Measurements from ENCODE around the gene AFF3.
"Not testable (repeated sequence)": the region's sequence is repeated elsewhere in the genome, so short reads cannot be mapped to it uniquely, and the experiment has no call there.

Gene AFF3

DNA sequence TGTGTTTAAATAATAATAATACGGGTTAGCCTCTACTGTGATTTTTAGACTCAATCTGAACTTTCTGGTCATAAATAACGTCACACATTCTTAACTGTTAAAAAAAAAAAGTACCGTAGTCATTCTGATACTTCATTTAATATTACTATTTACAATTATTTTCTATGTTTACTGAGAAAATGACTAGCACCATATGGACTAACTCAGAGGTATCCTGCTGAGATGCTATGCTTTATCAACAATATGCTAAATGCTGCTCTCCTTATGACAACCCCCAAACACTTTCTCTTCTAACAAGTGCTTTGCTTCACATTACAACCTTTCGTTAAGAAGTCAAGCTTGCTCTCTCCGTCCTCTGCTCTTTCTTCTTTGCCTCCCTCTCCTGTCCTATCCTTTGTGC is 182.1 kb downstream of the AFF3 start:
- no peak for DNase-seq (ENCODE audit: low read depth)

DNA sequence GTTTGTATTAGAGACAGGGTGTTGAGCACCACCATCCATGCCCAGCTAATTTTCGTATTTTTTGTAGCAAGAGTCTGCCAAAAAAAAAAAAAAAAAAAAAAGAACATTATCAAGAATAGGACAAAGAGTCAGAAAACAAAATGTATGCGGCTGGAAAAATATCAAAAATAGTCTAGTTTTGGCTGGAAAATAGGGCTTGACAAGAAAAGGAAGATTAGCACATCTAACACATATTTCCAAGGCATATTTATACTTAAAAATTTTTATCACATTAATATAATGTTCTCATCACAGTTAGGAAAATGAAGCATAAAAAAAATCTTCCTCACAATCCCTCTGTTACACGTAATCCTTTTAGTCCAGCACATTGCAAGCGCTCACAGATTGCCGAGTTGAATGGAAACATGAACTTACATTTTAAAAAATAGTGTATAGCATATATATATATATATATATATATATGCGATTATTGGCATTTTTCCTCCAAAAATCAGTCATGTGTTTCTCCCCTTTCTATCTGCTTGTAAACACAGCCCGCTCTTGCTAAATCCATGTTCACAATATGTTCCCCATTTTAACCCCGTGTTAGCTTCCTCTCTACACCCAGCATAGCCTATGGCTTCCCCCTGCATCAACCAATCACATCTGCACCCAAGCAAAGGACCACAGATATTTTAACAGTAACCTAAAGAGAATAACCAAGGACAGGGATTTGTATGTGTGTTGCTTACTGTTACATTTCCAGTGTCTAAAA is 183.0 kb downstream of the AFF3 start:
- no peak for DNase-seq (ENCODE audit: low read depth)

DNA sequence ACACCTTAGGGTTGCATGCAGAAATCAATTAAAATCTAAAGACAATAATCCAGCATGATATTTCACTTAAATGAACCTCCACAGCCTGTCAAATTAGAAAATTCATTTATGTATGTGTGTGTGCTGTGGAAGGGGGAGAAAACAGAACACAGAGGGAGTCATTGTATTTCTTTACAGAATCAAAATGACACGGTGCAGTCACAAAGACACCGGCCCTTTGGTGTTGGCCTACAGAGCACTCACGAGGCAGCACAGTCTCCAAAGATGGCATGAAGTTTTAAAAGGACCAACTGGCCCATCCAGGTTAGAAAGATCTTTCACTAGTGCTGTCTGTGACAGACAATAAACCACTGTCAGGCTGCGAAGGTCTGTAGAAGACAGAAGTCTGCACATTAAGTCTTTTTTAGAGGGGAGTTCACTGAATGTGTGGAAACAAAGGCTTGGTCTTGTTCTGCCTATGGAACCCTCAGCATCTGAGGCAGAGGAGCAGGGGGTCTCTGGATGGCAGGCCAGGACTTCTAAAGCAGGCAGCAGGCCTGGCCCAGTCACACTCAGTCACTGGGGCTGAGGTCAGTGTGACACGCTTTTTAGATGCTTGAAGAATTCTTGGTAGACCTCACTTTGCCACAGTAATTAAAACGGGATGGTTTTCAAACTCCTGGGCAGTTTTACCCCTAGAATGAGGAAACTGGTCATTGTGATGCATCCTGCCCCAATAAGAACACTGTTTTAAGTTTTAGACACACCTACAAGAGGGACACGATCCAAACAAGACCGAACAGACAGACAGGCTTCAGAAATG is 184.9 kb downstream of the AFF3 start:
- peak; percentile 60 for DNase-seq (ENCODE audit: low read depth)

DNA sequence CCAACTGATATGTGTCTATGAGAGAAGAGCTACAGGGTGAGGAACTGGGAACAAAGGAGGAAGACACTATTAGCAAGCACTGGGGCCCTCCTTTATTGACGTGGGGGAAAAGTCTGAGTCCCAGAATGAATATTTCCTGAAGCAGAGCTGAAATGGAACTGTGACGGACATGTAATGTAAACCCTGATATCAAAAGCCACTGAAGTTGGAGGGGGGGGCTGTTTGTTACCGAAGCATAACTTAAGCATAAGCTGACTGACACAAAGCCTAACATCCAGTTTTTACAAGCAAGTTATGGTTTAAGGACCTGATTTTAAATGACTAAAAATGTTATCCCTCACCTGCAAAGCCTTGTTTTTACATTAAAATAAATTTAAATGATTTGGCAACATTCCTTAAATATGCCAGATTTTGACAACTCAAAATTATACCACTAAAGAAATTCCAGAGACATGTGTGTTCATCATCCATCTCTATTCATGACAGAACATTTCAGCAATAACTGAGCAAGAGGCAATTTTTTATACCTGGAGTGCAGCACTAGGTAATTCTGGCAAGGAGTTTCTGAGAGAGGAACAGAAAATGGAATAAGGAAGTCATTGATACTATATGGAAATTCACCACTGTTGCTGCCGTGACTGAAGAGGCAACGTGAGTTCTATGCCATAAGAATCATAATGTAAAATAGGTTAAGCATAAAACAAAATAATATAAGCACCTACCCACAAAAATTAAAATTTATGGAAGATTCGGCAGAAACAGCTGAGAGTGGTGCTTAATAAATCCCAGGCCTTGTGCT is 186.0 kb downstream of the AFF3 start:
- no peak for DNase-seq (ENCODE audit: low read depth)

DNA sequence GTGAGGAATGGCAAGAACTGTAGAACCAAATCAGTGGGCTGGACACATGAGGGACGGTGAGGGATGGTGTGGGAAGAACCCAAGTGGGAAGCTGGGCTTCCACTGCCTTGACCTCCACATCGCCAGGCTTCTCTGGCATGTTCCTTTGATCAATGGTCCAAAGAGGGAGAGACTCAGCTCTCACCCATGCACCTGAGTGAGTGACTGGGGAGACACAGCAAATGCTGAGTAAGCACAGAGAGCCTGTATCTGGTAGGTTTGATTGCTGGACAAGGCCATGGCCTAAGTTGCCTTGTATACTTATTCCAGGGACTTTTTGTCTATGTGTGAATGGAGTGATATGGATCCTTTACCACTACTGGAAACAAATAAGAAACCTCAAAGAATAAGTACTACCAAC is 188.6 kb downstream of the AFF3 start:
- DNase-seq (ENCODE audit: low read depth): no peak

DNA sequence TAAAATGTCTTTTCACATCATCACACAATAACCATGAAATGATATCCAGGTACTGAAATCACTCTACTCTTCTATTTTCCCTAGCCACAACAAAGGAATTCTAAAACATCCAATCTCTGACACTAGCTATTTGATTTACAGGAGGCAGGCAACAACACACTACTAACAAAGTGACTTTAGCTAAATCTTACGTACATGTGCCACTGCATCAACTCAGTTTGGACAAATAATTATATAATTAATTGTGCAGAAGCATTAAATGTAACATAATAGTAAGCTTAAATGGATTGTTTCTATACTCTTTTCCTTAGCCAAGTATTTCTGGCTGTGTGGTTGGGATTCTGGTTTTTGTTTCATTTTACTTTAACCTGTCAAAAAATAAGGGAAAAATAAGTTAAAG is 192.4 kb downstream of the AFF3 start:
- DNase-seq (ENCODE audit: low read depth): no peak

DNA sequence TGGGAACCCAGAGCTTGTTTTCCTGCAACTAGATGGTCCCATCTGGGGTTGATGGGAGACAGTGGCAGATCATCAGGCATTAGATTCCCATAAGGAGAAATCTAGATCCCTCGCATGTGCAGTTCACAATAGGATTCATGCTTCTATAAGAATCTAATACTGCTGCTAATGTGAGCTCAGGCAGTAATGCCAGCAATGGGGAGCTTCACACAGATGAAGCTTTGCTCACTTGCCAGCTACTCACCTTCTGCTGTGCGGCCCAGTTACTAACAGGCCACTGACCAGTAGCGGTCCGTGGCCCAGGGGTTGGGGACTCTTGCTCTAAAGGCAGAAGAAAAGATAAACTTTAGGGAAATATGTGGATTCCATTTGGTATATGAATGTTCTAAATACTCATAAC is 192.9 kb downstream of the AFF3 start:
- DNase-seq (ENCODE audit: low read depth): no peak

DNA sequence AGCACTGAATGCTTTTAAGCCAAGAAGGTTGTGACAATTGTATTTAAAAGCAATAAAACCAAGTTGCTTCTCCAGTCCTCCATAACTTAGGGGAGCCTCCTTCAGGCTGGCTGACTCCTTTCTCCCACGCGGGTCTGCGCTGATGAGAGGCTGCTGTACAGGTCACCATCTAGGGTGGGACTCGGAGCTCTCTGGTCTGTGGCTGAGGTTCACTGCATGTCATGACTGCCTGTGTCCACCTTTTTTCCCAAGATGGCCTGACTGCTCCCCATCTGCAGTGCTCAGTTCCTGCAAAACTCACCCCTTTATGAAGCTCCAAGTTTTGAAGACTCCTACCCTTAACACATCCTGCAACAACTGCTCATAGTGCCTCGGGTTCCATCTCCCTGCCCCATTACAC is 194.4 kb downstream of the AFF3 start:
- DNase-seq (ENCODE audit: low read depth): no peak

DNA sequence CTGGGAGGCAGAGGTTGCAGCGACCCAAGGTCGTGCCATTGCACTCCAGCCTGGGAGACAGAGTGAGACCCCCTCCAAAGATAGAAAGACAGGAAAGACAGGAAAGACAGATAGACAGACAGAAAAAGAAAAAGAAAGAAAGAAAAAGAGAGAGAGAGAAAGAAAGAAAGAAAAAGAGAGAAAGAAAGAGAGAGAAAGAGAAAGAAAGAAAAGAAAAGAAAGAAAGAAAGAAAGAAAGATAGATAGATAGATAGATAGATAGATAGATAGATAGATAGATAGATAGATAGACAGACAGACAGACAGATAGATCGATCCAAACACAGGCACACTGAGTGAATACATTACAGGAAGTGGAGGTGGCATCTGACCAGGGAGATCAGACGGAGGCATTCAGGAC is 195.0 kb downstream of the AFF3 start:
- DNase-seq (ENCODE audit: low read depth): not testable (repeated sequence)

DNA sequence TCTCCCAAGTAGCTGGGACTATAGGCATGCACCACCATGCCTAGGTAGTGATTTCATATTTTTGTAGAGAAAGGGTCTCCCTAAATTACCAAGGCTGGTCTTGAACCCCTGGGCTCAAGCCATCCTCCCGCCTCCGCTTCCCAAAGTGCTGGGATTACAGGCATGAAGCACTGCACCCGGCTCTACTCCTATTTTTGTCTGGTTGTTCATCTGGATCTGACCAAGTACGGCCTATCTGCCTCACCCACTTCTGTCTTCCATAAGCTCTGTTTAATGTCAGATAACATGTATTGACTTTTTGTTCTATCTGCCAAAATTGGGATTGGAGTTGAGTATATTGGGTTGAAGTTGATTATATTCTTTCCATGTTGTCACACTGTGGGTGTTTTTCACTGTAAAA is 198.4 kb downstream of the AFF3 start:
- no peak for DNase-seq (ENCODE audit: low read depth)

DNA sequence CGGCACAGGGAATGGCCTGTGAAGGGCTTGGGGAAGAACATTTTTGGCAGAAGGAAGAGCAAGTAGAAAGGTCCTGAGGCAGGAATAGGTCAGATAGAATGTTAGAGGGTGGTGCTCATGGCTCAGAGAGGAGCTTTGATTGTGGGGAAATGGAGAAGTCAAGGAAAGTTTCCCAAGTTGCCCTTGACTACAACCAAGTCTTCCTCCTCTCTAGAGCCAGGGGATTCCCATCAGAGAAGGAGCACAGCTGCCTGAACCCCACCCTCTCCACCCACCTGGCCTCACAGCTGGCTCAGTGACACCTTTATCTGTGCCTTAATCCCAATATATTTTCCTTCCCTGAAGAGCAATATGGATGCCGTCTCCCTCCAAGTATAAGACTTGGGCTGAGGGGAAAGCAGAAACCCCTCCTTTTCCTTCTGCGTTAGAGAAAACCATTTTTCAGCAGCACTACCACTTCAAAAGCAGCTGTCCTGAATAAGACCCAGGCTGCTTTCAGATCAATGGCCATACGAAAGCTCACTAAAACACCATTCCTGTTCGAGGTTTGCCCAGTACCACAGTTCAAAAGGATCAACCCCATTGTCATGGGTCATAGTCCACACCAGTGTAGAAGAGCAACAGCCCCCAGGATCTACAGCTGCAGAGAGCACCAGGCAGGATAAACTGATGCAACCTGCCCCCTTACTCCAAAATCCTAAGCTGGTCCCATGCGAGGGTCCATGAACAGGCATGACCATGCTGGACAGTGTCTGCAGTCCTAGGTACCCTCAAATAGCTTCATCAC is 199.6 kb downstream of the AFF3 start:
- no peak for DNase-seq (ENCODE audit: low read depth)

DNA sequence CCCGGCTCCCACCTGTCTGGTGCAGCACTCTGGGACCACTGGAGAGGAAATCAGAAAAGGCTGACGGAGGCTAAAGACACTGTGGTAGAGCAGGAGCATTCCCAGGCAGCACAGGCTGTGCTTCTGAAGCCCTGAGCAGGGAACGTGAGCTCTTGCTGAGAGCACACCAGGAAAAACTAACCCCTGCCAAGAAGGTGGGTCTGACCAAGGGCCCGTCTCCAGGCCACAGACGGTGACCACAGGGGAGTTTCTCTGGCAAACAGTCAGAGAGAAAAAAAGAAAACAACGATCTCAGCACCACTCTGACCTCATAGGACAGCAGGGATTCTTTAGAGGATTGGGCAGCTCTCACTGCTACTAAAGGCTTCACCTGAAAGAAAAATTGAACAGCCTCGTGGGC is 201.4 kb downstream of the AFF3 start:
- no peak for DNase-seq (ENCODE audit: low read depth)

DNA sequence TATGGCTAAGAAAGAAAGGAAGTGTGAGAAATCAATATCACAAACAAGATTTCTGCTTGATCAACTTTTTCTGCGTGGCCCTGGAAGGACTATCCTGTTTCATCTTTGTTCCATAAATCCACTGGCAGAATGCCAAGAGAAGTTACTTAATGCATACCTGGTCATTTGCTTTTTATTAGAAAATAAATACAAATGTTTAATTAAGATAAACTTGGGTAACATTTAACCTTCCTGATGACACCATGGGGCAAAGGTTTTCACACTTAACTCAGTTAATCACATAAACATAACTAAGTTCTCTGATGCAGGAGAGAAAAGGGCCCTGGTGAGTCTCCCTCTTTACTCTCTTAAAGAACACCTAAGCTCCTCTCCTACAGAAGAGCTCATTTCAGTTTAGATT is 203.3 kb downstream of the AFF3 start:
- no peak for DNase-seq (ENCODE audit: low read depth)

DNA sequence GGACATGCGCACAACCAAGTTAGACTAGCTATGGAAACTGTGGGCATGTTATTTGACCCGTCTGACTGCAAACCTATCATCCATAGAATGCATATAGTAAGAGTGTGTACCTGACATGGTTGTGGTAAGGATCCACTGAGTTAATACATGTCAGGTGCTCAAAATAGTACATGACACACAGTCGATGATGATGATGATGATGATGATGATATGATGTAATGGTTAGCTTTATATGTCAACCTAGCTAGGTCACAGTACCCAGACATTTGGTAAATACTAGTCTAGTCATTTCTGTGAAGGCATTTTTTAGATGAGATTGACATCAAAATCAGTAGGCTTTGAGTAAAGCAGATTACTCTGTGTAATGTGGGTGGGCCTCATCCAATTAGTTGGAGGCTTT is 204.1 kb downstream of the AFF3 start:
- no peak for DNase-seq (ENCODE audit: low read depth)

DNA sequence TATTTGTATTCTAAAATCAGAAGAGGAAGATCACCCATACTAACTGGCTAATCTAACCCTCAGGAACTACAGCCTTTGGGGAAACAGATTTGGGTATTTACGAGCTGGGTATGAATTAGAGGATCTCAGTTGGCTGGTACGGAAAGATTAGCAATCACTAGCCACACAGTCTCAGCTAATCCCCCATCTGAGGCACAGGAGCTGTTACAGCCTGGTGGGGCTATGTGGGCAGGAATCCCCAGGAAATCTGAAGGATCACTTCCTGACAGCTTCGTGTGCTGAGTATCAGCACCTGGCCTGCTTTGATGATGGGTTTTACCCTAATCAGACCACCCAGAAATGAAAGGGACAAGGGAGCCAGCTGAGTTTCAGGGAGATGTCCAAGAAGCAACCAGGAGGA is 206.3 kb downstream of the AFF3 start:
- DNase-seq (ENCODE audit: low read depth): no peak

DNA sequence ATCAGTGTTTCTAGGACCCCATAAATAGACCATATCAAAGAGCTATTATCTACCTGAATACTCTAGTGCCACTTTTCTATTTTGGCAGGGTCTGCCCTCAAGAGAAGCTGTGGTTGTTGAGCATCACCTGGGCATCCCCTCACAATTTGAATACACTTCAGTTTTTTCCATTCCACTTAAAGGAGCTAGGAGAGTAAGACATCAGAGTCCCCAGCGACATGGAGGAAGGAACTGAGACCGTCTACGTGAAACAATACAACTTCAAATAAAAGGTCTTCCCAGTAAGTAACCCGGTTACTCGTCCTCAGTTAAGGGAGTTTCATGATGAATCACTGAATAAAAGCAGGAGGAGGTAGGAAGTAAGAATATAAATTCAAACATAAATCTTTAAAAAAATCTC is 206.7 kb downstream of the AFF3 start:
- DNase-seq (ENCODE audit: low read depth): no peak

DNA sequence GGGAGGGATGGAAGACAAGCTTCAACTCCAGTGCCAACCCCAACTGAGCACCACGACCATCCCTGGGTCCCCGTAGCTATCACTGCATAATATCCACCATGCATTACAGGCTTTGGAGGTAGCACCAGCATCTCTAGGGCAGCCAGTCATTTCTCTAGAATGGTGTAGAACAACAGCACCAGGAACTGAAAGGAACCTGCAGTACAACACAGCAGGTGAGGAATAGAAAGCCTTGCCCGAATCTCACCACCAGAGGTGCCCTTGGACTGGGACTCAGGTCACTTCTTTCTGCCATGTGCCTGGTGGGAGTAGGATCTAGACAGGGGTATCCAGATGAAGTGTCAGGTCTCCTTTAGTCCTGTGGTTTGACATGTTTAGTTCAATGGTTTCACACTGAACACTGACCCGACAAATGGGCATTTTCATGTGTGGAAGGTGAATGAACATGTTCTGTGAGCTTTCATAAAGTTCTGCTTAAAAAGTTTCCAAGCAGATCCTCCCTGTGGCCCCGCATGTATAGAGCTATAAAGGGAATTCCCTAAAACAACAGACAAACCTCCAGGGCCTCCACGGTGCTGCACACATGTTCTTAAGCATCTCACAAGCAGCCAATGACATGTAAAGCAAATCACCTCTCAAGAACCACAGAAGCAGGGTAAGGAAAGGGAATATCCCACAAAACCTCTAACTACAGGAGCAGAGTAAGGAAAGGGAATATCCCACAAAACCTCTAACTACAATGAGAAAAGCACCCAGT is 208.3 kb downstream of the AFF3 start:
- no peak for DNase-seq (ENCODE audit: low read depth)

DNA sequence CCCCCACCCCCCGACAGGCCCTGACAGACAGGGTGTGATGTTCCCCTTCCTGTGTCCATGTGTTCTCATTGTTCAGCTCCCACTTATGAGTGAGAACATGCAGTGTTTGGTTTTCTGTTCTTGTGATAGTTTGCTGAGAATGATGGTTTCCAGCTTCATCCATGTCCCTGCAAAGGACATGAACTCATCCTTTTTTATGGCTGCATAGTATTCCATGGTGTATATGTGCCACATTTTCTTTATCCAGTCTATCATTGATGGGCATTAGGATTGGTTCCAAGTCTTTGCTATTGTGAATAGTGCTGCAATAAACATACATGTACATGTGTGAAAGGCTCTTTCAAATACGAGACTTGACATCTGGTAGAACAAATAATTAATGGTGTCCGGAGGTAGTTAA is 208.9 kb downstream of the AFF3 start:
- not testable (repeated sequence) for DNase-seq (ENCODE audit: low read depth)

DNA sequence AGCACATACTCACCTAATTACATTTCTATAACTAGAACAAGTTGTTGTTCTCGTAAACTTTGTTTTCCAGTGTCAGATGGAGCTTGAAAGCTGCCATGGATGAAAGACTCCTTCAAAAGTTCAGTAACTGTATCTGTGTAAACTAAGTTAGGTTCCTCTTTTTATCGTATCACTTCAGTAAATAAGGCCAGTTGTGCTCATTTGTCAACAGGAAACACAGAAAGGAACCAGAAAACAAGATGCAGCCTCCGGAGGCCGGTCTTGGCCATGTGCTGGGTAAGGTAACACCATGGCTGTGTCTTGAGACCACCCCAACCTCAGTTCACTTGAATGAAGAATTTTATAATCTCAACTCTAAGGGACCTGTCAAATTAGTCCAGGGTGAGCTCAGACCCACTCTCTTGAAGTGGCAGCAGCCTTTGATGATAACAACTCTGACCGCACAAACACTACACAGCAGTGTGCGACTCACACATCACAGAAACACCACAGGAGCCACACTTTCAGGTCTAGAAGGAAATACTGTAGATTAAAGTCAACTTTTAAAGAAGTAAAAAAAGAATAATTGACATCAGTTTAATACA is 213.8 kb downstream of the AFF3 start:
- DNase-seq (ENCODE audit: low read depth): no peak

DNA sequence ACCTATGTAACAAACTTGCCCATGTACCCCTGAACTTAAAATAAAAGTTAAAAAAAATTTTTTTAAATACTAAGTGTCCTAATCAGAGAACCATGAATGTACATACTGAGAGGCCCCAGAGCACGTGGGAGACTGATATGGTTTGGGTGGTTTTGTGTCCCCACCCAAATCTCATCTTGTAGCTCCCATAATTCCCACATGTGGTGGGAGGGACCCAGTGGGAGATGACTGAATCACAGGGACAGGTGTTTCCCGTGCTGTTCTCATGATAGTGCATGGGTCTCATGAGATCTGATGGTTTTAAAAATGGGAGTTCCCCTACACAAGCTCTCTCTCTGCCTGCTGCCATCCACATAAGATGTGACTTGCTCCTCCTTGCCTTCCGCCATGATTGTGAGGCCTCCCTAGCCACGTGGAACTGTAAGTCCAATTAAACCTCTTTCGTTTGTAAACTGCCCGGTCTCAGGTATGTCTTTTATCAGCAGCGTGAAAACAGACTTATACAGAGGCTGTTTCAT is 214.6 kb downstream of the AFF3 start:
- DNase-seq (ENCODE audit: low read depth): not testable (repeated sequence)

DNA sequence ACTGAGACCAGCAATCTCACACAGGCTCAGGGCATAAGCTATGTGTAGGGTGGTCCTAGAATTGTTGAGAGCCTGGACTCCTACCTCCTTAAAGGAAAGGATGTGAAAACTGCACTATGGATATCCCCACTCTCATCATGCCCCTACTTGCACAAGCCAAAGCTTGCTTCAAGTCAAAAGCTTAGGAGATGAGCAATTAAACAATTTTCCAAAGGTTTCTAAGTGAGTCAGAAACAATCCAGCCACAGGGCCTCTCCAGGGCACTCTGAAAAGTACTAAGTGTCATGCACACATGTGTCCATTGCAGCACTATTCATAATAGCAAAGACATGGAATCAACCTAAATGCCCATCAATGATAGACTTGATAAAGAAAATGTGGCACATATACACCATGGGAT is 215.4 kb downstream of the AFF3 start:
- DNase-seq (ENCODE audit: low read depth): peak; percentile 82

Data from ELR (cell line).